ENCODE data around the gene CYP46A1.

Gene CYP46A1

DNA sequence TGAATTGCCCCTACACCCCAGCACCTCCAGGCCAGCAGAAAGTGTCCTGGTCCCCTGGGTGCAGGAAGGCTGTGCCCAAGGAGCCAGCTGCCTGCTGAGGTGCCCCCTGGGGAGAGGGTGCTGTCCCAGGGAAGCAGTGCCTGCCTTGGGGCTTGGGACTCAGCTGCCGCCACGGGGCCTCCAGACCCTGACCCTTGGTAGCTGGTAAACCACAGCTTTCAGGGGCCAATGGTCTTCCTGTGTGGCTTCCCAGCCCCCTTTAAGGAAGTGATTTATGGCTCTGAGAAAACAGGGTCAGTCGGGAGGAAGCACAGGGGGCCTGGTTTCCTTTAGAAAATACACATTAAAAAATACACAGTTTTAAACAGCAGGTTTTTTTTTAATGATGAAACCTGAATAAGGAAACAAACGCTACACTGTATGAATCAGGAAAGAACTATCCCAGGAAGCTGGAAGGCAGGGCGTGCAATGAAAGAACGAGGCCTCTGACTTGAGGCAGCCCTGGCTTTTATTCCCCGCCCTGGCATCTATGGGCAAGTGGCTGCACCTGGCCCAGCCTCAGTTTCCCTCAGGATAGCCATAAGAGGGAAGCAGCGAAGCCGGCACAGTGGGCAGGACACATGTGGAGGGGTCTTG is 68.5 kb downstream of the CYP46A1 start:
- TF ChIP-seq, protein P1, sequence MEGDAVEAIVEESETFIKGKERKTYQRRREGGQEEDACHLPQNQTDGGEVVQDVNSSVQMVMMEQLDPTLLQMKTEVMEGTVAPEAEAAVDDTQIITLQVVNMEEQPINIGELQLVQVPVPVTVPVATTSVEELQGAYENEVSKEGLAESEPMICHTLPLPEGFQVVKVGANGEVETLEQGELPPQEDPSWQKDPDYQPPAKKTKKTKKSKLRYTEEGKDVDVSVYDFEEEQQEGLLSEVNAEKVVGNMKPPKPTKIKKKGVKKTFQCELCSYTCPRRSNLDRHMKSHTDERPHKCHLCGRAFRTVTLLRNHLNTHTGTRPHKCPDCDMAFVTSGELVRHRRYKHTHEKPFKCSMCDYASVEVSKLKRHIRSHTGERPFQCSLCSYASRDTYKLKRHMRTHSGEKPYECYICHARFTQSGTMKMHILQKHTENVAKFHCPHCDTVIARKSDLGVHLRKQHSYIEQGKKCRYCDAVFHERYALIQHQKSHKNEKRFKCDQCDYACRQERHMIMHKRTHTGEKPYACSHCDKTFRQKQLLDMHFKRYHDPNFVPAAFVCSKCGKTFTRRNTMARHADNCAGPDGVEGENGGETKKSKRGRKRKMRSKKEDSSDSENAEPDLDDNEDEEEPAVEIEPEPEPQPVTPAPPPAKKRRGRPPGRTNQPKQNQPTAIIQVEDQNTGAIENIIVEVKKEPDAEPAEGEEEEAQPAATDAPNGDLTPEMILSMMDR (IDR thresholded peaks at IDR 0.05; ENCODE audit: borderline replicate concordance, insufficient read depth, low read depth, low read length): no peak

DNA sequence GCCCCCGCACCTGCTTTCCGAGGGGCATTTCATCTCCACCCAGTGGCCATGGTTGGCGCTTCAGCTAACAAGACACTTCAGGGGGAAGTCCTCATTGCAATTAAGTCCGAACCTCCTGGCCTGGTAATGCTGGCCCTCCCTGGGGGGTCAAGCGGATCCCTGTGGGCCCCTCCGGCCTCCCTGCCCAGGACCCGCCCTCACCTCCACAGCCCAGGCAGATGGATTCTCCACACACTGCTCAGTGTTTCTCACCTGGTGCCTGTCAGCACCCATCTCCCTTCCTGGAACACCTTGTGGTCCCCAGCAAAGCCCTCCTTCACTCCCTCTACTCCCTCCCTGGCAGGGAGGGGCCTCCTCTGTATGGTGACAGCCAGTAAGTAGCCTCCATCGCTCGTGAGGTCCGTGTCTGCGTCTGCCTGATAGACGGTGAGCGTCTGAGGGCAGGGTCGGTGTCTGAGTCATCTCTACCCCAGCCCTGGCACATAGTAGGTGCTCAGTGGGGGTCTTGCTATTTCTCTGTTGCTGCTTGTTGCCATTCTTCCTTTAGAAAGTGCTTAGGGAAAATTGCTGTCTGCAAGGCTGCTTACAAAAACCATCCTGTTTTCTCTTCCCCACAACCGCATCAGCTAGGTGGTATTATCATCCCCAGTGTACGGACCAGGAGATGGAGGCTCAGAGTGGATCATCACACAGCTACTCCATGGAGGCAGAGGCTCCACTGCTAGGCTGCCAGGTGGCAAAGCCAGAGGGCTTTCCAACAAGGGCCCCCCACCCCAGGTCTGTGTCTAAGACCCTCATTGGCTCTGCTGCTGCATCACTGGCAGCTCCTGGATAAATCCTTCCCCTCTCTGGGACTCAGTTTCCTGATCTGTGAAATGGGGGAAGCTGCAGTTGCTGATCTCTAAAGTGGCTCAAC is 69.4 kb downstream of the CYP46A1 start:
- TF ChIP-seq, protein P1 (IDR thresholded peaks at IDR 0.05; ENCODE audit: borderline replicate concordance, insufficient read depth, low read depth, low read length): no peak

More for the DNA sequence above, 68.5 kb downstream of the CYP46A1 start:
- H3K4me3 ChIP-seq (ENCODE audit: low read depth, low read length): no peak overlapping the region

DNA sequence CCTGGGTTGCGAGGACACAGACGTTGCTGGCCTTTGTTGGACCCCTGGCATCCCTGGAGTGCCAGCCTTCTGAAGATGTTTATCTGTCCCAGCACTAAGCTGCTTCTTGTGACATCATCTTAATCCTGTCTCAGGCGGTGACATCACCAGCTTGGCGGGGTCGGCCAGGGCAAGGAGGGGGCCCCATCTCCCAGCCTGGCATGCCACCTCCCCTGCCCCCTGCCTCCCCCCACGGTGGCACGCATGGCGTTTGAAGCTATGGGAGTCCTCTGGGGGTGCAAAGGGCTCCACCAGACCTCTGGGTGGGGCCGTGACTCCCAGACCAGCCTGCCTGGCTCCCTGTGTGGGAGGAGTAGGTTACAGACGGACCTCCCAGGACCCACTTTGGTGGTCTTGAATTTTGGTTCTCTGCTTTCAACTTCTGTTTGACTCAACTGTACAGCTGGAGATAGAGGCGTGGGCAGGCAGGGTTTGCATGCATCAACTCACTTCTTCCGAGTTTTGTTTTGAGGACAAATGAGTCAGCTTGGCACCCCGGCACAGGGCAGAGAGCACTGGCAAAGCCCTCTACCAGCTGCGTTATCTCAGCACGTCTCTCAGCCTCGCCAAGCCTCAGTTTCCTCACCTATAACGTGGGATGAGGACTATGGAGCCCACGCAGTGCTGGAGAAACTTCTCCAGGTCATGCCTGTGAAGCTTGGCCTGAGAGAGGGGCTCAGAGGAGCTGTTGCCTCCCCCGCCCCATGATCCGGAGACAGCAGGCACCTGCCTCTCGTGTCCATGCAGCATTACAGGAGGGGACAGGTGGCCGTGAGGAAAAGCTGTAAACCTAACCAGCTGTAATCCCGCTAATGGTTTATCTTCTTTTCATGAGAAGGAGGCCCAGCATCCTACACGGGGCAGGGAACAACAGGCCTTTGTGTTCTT is 70.3 kb downstream of the CYP46A1 start:
- no peak overlapping the region for H3K4me3 ChIP-seq (ENCODE audit: low read depth, low read length)

More for the DNA sequence above, 69.4 kb downstream of the CYP46A1 start:
- no peak overlapping the region for H3K4me3 ChIP-seq (ENCODE audit: low read depth, low read length)

DNA sequence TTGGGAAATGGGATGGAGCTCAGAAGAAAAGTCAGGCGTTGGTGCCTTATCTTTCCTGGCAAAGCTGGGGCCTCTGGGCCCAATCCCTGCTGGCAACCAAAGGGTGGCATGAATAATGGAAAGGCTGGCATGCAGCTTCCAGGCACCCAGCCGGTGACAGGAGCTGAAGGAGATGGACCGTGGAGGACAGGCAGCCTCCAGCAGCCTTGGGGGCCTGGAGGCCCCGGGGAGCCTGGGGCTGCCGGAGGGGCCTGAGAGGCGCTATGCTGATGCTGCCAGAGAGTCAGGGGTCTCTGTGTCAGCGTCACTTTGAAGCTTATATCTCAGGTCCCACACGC is 70.9 kb downstream of the CYP46A1 start:
- H3K4me3 ChIP-seq (ENCODE audit: low read depth, low read length): no peak overlapping the region
- TF ChIP-seq, protein P1 (IDR thresholded peaks at IDR 0.05; ENCODE audit: borderline replicate concordance, insufficient read depth, low read depth, low read length): no peak

More for the DNA sequence above, 70.3 kb downstream of the CYP46A1 start:
- TF ChIP-seq, protein P1 (IDR thresholded peaks at IDR 0.05; ENCODE audit: borderline replicate concordance, insufficient read depth, low read depth, low read length): no peak

DNA sequence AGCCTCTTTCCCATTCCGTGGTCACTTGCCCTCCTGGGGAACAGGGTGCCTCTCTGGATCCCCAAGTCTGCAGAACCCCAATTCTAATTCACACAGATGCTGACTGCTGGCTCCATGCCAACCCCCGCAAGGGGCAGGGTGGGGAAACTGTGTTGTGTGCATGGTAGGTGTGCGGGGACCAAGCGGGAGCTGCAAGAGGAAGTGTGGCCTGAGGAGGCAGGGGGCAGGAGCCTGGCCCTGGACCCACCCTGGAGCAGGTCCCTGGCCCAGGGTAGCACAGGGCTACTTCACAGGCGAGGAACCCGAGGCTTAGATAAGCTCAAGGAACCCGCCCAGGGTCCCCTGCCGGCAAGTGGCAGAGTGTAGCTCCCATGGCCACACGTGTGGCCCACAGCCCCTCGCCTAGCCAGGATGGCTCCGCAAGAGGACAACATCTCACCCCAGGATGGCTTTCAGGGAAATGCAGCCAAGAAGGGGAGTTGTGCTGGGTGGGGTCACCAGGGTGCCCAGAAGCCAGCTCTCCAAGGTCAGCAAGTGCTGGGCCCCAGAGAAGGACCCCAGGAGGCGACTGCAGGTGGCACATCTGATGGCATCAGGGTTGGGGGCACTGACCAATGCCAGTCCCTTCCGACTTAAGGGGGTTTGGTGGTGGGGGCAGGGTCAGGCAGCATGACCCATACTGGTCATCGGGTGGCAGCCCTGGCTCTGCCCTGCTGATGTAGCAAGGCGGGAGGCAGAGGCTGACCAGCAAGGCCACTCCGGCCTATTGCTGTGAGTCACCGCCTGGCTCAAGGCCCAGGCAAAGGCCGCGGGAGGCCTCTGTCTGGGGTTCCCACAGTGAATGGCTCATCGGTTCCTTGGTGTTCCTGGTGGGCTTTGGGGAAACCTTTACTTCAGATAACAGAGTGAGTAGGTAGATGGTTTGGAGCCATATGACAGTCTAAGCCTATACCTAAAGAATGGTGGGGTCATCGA is 71.8 kb downstream of the CYP46A1 start:
- no peak overlapping the region for H3K4me3 ChIP-seq (ENCODE audit: low read depth, low read length)
- TF ChIP-seq, protein P1 (IDR thresholded peaks at IDR 0.05; ENCODE audit: borderline replicate concordance, insufficient read depth, low read depth, low read length): no peak

DNA sequence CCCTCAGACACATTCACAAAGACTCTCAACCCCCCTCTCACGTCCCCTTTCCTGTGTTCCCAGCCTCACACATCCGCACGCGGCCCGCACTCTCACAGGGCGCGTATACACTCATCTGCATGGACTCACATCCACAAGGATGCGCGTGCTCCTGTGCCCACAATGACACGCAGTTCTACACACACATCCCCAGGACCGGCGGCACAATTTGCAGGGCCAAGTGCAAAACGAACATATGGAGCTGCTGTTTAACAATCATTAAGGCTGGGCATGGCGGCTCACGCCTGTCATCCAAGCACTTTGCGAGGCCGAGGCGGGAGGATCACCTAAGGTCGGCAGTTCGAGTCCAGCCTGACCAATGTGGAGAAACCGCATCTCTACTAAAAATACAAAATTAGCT is 72.7 kb downstream of the CYP46A1 start:
- TF ChIP-seq, protein P1 (IDR thresholded peaks at IDR 0.05; ENCODE audit: borderline replicate concordance, insufficient read depth, low read depth, low read length): no peak
- H3K4me3 ChIP-seq (ENCODE audit: low read depth, low read length): no peak overlapping the region

Data from GM12875 (cell line).